Natural killer cell (primary cell): ENCODE measurements around the gene CARMIL1. TPM values are rescaled to one million over a fixed set of nuclear protein-coding genes. Genes with fewer than 3 reads are reported as not detected.

ENCODE experiments used
- ATAC-seq, 3 donors: fragments of 150-1000 bp in 2 of 3; fragments of 200-7000 bp in 1 of 3; cut with Tn5 transposase; 1 replicate in 1 of 3; 2 replicates in 2 of 3; pipeline ENCODE4 v1.10.0; 2021; ENCODE audit warnings: mild to moderate bottlenecking in 2 of 3, moderate library complexity in 2 of 3
- DNase-seq, 2 donors: peaks; one replicate each; pipeline versions ENCODE4 v3.0.0 to v3.0.0-alpha.2; 2013 to 2021; ENCODE audit warnings: mixed read lengths in 1 of 2
- H3K27ac ChIP-seq: one replicate; pipeline ENCODE4 v1.5.1; 2013; ENCODE audit warnings: mild to moderate bottlenecking, low read length
- H3K27me3 ChIP-seq: one replicate; pipeline ENCODE4 v1.6.1; 2013; ENCODE audit warnings: low read length; ENCODE audit not compliant: control insufficient read depth, insufficient read depth
- H3K36me3 ChIP-seq: one replicate; pipeline ENCODE4 v1.6.1; 2013; ENCODE audit warnings: low read length; ENCODE audit not compliant: control insufficient read depth, insufficient read depth
- H3K4me1 ChIP-seq: one replicate; pipeline ENCODE4 v1.6.1; 2013; ENCODE audit warnings: low read length; ENCODE audit not compliant: control insufficient read depth, insufficient read depth
- H3K4me3 ChIP-seq: one replicate; pipeline ENCODE4 v1.5.1; 2013; ENCODE audit warnings: low read length
- H3K9me3 ChIP-seq: one replicate; pipeline ENCODE4 v1.6.1; 2013; ENCODE audit warnings: low read length; ENCODE audit not compliant: control insufficient read depth, insufficient read depth
- H3K27ac Mint-ChIP-seq, 2 donors: one replicate each; pipeline ENCODE4 v1.8.0; 2022; ENCODE audit warnings: mild to moderate bottlenecking in 2 of 2, mixed read lengths in 2 of 2, moderate library complexity in 1 of 2
- H3K27me3 Mint-ChIP-seq, 2 donors: one replicate each; pipeline ENCODE4 v1.8.0; 2022; ENCODE audit warnings: low read depth in 2 of 2, mixed read lengths in 2 of 2
- H3K36me3 Mint-ChIP-seq: one replicate; pipeline ENCODE4 v1.8.0; 2022; ENCODE audit warnings: mixed read lengths
- H3K4me1 Mint-ChIP-seq, 2 donors: one replicate each; pipeline ENCODE4 v1.8.0; 2022; ENCODE audit warnings: mixed read lengths in 2 of 2
- H3K4me3 Mint-ChIP-seq: one replicate; pipeline ENCODE4 v1.8.0; 2022; ENCODE audit warnings: mild to moderate bottlenecking, moderate library complexity, mixed read lengths
- H3K9me3 Mint-ChIP-seq, 2 donors: one replicate each; pipeline ENCODE4 v1.8.0; 2022; ENCODE audit warnings: mixed read lengths in 2 of 2
- CTCF ChIP-seq: fragments of 200-600 bp; IDR thresholded peaks from one replicate; pipeline ENCODE4 v1.8.0; 2022; ENCODE audit warnings: antibody characterized with exemption
- whole genome bisulfite sequencing: methylation state at CpG from one replicate; pipeline ENCODE4 v1.1.7; 2013; ENCODE audit warnings: missing lambda C conversion rate; ENCODE audit not compliant: insufficient coverage; 5-methylcytosine and 5-hydroxymethylcytosine counted together
- intact Hi-C: fragments of 100-400 bp; cut with micrococcal nuclease; formaldehyde crosslinking; loops from one replicate; pipeline ENCODE4 v1.14.2; 2022
- total RNA-seq, 4 donors: library from RNA; stranded (reverse); fragments of 120-200 nt in 1 of 4; gene quantifications; one replicate each; pipeline versions ENCODE4 v1.2.3 to v1.2.4, GENCODE V29; 2013 to 2022

Gene CARMIL1
- total RNA-seq, 3 donors from 2014 or later (not counting 1 experiment from before 2014, with no cell fraction given): 0.25 to 1.1 (median 0.35) TPM

DNA sequence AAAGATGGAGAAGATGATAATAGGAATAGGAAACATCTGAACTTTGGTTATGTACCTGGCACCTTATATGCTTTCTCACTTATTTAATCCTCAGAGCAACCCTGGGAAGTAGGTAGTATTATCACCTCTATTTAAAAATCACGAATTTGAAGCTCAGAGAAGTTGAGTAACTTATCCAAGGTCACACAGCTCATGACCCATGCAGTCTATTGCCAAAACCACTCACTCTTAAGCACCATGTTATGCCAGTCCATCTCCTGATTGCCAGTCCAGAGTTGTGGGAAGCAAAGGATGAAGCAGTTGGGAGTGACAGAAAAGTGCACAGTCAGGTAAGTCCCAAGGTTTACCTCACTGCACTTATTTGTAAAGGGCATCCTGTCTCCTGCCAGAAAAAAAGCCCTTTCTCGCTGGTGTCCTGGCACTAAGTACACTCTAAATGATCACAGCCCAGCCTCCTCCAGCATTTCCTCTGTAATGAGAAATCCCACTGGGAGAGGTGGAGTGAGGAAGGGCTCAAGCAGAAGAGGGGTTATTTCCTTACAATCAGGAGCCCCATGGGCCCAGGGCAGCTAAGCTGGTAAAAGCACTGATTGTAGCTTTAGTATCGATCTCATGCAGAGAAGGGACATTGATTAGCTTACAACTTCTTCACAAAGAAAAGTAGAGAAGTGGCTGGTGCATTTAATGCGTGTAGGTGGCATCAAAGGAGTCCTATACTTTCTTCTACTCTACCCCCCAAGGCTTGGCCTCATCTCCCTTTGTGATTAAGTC, 351.5 kb downstream of the CARMIL1 start:
- DNase-seq (no peak), ATAC-seq (no peak)
- no peak overlapping the region for H3K27ac ChIP-seq
- H3K9me3 ChIP-seq: no peaks in the 10 kb centered on the region
- H3K4me3 Mint-ChIP-seq: no peak overlapping the region
- no peak overlapping the region for H3K27ac Mint-ChIP-seq
- no peaks in the 10 kb centered on the region for H3K36me3 ChIP-seq
- no peaks in the 10 kb centered on the region for H3K4me1 ChIP-seq
- H3K36me3 Mint-ChIP-seq: no peaks in the 10 kb centered on the region
- H3K9me3 Mint-ChIP-seq: no peaks in the 10 kb centered on the region
- no peaks in the 10 kb centered on the region for H3K27me3 ChIP-seq
- H3K27me3 Mint-ChIP-seq: peaks cover 19 to 40% of the 10 kb centered on the region in 2 donors
- H3K4me1 Mint-ChIP-seq: no peaks in the 10 kb centered on the region
- intact Hi-C loops: no loop called here
- WGBS: 78% methylated on average over 2 of the region's 4 CpGs
- H3K4me3 ChIP-seq: no peak overlapping the region
- no peak for TF ChIP-seq CTCF

DNA sequence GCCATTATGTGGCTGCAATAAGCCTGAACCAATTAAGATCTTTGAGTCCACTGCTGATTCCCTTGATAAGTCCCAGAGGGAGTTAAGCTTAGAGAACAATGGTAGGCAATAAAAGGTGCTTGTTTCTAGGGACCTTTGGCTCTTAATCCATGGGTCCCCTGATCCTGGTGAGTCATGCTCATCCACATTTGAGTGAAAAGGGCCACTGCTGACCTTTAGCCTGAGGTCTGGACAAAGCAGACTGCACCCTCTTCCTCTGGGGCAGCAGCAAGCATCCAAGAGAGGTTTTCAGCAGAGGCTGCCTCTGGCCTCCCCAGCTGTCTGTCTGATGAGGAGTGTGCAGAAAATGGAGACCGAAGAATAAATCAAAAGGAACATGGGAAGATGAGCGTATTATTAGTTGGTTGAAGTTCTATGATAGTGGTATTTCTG, 356.7 kb downstream of the CARMIL1 start:
- DNase-seq (no peak), ATAC-seq (no peak)

GRCh38 chr6:25637211-25637610, 358.0 kb downstream of the CARMIL1 start:
- Mint-ChIP-seq H3K27me3 (peaks cover 18 to 43% of the 10 kb centered on the region in 2 donors), H3K27ac (no peak overlapping the region), H3K36me3 (no peaks in the 10 kb centered on the region), H3K4me1 (no peaks in the 10 kb centered on the region), H3K9me3 (no peaks in the 10 kb centered on the region), H3K4me3 (no peak overlapping the region)
- WGBS: no CpG with 5 or more reads among the region's 1 CpG
- Histone ChIP-seq H3K9me3 (no peaks in the 10 kb centered on the region), H3K27me3 (no peaks in the 10 kb centered on the region), H3K4me3 (no peak overlapping the region), H3K36me3 (no peaks in the 10 kb centered on the region), H3K4me1 (no peaks in the 10 kb centered on the region), H3K27ac (no peak overlapping the region)
- no peak for ATAC-seq
- DNase-seq: no peak
- intact Hi-C loops: no loop called here
- no peak for TF ChIP-seq CTCF

More for the DNA sequence above, 356.7 kb downstream of the CARMIL1 start:
- Histone ChIP-seq H3K4me1 (no peaks in the 10 kb centered on the region), H3K27ac (no peak overlapping the region), H3K27me3 (no peaks in the 10 kb centered on the region), H3K4me3 (no peak overlapping the region), H3K9me3 (no peaks in the 10 kb centered on the region), H3K36me3 (no peaks in the 10 kb centered on the region)
- no peaks in the 10 kb centered on the region for H3K9me3 Mint-ChIP-seq
- no peaks in the 10 kb centered on the region for H3K36me3 Mint-ChIP-seq
- WGBS: 97% methylated on average over 2 of the region's 2 CpGs
- H3K27me3 Mint-ChIP-seq: peaks cover 18 to 41% of the 10 kb centered on the region in 2 donors
- intact Hi-C loops: no loop called here
- H3K4me1 Mint-ChIP-seq: no peaks in the 10 kb centered on the region
- no peak for TF ChIP-seq CTCF
- H3K4me3 Mint-ChIP-seq: no peak overlapping the region
- H3K27ac Mint-ChIP-seq: no peak overlapping the region
